Effector CD4-positive, alpha-beta T cell (primary cell): ENCODE results near the gene PLEKHG4B.
"Not testable (repeated sequence)": the region's sequence is repeated elsewhere in the genome, so short reads cannot be mapped to it uniquely, and the experiment has no call there.

ENCODE experiments used
- DNase-seq: peaks from one replicate; pipeline ENCODE4 v3.0.0-alpha.2; 2020

Gene PLEKHG4B

GRCh38 chr5:93221-93980 is 1.4 kb downstream of the PLEKHG4B start:
- DNase-seq: no peak

- DNase-seq: no peak
Observed at GRCh38 chr5:94113-94892, 2.3 kb downstream of the PLEKHG4B start.

GRCh38 chr5:95241-95980 is 3.4 kb downstream of the PLEKHG4B start:
- no peak for DNase-seq

GRCh38 chr5:96976-97660 is 5.2 kb downstream of the PLEKHG4B start:
- DNase-seq: no peak

GRCh38 chr5:99815-100214 is 7.8 kb downstream of the PLEKHG4B start:
- DNase-seq: no peak

- no peak for DNase-seq
Observed at GRCh38 chr5:102411-103043, 10.6 kb downstream of the PLEKHG4B start.

GRCh38 chr5:104106-104505 is 12.1 kb downstream of the PLEKHG4B start:
- not testable (repeated sequence) for DNase-seq

GRCh38 chr5:104778-105296 is 12.9 kb downstream of the PLEKHG4B start:
- no peak for DNase-seq

- no peak for DNase-seq
Observed at GRCh38 chr5:105504-106070, 13.6 kb downstream of the PLEKHG4B start.

- no peak for DNase-seq
Observed at GRCh38 chr5:106587-106986, 14.6 kb downstream of the PLEKHG4B start.

GRCh38 chr5:107526-107925 is 15.6 kb downstream of the PLEKHG4B start:
- DNase-seq: no peak

GRCh38 chr5:109826-110225 is 17.9 kb downstream of the PLEKHG4B start:
- DNase-seq: no peak

GRCh38 chr5:110270-110888 is 18.4 kb downstream of the PLEKHG4B start:
- DNase-seq: no peak

GRCh38 chr5:111171-111570 is 19.2 kb downstream of the PLEKHG4B start:
- no peak for DNase-seq

- DNase-seq: no peak
Observed at GRCh38 chr5:119486-120097, 27.6 kb downstream of the PLEKHG4B start.

- DNase-seq: no peak
Observed at GRCh38 chr5:121432-121831, 29.5 kb downstream of the PLEKHG4B start.

GRCh38 chr5:125815-126214 is 33.8 kb downstream of the PLEKHG4B start:
- DNase-seq: no peak

GRCh38 chr5:126806-127205 is 34.8 kb downstream of the PLEKHG4B start:
- DNase-seq: no peak

GRCh38 chr5:127886-128285 is 35.9 kb downstream of the PLEKHG4B start:
- DNase-seq: no peak

- DNase-seq: no peak
Observed at GRCh38 chr5:128446-128845, 36.5 kb downstream of the PLEKHG4B start.

- DNase-seq: no peak
Observed at GRCh38 chr5:129148-129547, 37.2 kb downstream of the PLEKHG4B start.
